ENCODE results near the gene PDIA5.

GRCh38 chr3:123085293-123085931, 18.6 kb downstream of the PDIA5 start:
- TF ChIP-seq CTCF (IDR thresholded peaks at IDR 0.05; ENCODE audit: low read depth, low read length, poor library complexity, severe bottlenecking) = no peak
- no peak for TF ChIP-seq EZH2phosphoT487 (IDR thresholded peaks at IDR 0.05; ENCODE audit: borderline replicate concordance, low read length)
